HG03139 (cell line): ENCODE measurements around the gene ABCB9.

Experiments
- ATAC-seq: cut with Tn5 transposase; IDR thresholded peaks from one replicate; pipeline ENCODE4 v1.9.1; 2021; ENCODE audit not compliant: unreplicated experiment

ABCB9 gene

GRCh38 chr12:122884091-122884826 lies 82.0 kb downstream of the ABCB9 start:
- ATAC-seq = no peak

- no peak for ATAC-seq
Measured at GRCh38 chr12:122882908-122883558, 83.2 kb downstream of the ABCB9 start.

- ATAC-seq = no peak
Measured at GRCh38 chr12:122880668-122881067, 85.6 kb downstream of the ABCB9 start.

GRCh38 chr12:122880155-122880667 lies 86.1 kb downstream of the ABCB9 start:
- ATAC-seq = no peak
